Measurements from ENCODE around the gene SOS1.

The SOS1 gene

DNA sequence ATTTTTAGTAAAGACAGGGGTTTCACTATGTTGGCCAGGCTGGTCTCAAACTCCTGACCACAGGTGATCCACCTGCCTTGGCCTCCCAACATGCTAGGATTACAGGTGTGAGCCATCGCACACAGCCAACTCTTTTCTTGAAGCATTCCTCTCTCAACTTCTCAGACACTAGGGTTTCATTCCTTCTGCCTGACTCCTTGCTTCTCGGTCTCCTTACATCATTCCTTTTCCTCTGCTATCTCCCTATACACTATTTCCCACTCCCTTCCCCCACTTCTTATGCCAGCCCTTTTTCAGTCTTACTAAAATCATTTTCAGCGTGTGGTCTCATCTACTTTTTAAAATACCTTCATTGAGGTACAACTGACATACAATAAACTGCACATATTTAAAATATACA, 6.1 kb downstream of the SOS1 start:
- Histone ChIP-seq H3K27ac (ENCODE audit: low read depth, low read length) (no peak overlapping the region), H3F3A (ENCODE audit: control insufficient read depth, insufficient read depth) (peaks cover 9% of the 10 kb centered on the region), H3K9me2 (replicated peaks; ENCODE audit: control insufficient read depth, low read length) (no peaks in the 10 kb centered on the region), H3K79me2 (ENCODE audit: control insufficient read depth, low read length) (peaks cover 99% of the 10 kb centered on the region), H3K4me2 (ENCODE audit: low read length) (no peak overlapping the region), H4K20me1 (ENCODE audit: control insufficient read depth, insufficient read depth, low read depth, low read length) (peaks cover 14% of the 10 kb centered on the region; the same call in 1 of the 2 replicates), H3K27me3 (ENCODE audit: control insufficient read depth, low read length) (no peaks in the 10 kb centered on the region), H3K9me3 (ENCODE audit: control insufficient read depth, insufficient read depth, low read length) (no peaks in the 10 kb centered on the region), H3K36me3 (ENCODE audit: control insufficient read depth, low read length) (peaks cover 59% of the 10 kb centered on the region), H3K4me3 (ENCODE audit: low read length) (no peak overlapping the region), H3K4me1 (ENCODE audit: control insufficient read depth, low read length) (peaks cover 63% of the 10 kb centered on the region)
- TF ChIP-seq EZH2phosphoT487 (IDR thresholded peaks at IDR 0.05; ENCODE audit: borderline replicate concordance, low read length) = no peak
- TF ChIP-seq, protein P1, sequence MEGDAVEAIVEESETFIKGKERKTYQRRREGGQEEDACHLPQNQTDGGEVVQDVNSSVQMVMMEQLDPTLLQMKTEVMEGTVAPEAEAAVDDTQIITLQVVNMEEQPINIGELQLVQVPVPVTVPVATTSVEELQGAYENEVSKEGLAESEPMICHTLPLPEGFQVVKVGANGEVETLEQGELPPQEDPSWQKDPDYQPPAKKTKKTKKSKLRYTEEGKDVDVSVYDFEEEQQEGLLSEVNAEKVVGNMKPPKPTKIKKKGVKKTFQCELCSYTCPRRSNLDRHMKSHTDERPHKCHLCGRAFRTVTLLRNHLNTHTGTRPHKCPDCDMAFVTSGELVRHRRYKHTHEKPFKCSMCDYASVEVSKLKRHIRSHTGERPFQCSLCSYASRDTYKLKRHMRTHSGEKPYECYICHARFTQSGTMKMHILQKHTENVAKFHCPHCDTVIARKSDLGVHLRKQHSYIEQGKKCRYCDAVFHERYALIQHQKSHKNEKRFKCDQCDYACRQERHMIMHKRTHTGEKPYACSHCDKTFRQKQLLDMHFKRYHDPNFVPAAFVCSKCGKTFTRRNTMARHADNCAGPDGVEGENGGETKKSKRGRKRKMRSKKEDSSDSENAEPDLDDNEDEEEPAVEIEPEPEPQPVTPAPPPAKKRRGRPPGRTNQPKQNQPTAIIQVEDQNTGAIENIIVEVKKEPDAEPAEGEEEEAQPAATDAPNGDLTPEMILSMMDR (IDR thresholded peaks at IDR 0.05; ENCODE audit: low read depth, low read length, poor library complexity, severe bottlenecking) = no peak

- Histone ChIP-seq H3K4me3 (ENCODE audit: low read length) (no peak overlapping the region), H4K20me1 (ENCODE audit: control insufficient read depth, insufficient read depth, low read depth, low read length) (peaks cover 8% of the 10 kb centered on the region), H3K9me3 (ENCODE audit: control insufficient read depth, insufficient read depth, low read length) (no peaks in the 10 kb centered on the region), H3K4me1 (ENCODE audit: control insufficient read depth, low read length) (peaks cover 55% of the 10 kb centered on the region), H3F3A (ENCODE audit: control insufficient read depth, insufficient read depth) (peaks cover 22% of the 10 kb centered on the region), H3K36me3 (ENCODE audit: control insufficient read depth, low read length) (peaks cover 22% of the 10 kb centered on the region), H3K27me3 (ENCODE audit: control insufficient read depth, low read length) (no peaks in the 10 kb centered on the region), H3K27ac (ENCODE audit: low read depth, low read length) (peak overlapping the region; percentile 10), H3K4me2 (ENCODE audit: low read length) (peak overlapping the region; percentile 56), H3K79me2 (ENCODE audit: control insufficient read depth, low read length) (peaks cover 98% of the 10 kb centered on the region), H3K9me2 (replicated peaks; ENCODE audit: control insufficient read depth, low read length) (no peaks in the 10 kb centered on the region)
- no peak for TF ChIP-seq EZH2phosphoT487 (IDR thresholded peaks at IDR 0.05; ENCODE audit: borderline replicate concordance, low read length)
- TF ChIP-seq, protein P1 (IDR thresholded peaks at IDR 0.05; ENCODE audit: low read depth, low read length, poor library complexity, severe bottlenecking) = no peak
These were observed 11.3 kb downstream of the SOS1 start for GRCh38 chr2:39109537-39109936.

- Histone ChIP-seq H3K36me3 (ENCODE audit: control insufficient read depth, low read length) (peaks cover 25% of the 10 kb centered on the region), H3K9me2 (replicated peaks; ENCODE audit: control insufficient read depth, low read length) (no peaks in the 10 kb centered on the region), H3K4me1 (ENCODE audit: control insufficient read depth, low read length) (peaks cover 53% of the 10 kb centered on the region), H3F3A (ENCODE audit: control insufficient read depth, insufficient read depth) (peaks cover 22% of the 10 kb centered on the region), H3K27ac (ENCODE audit: low read depth, low read length) (no peak overlapping the region), H3K79me2 (ENCODE audit: control insufficient read depth, low read length) (peaks cover 98% of the 10 kb centered on the region), H3K27me3 (ENCODE audit: control insufficient read depth, low read length) (no peaks in the 10 kb centered on the region), H3K9me3 (ENCODE audit: control insufficient read depth, insufficient read depth, low read length) (no peaks in the 10 kb centered on the region), H3K4me2 (ENCODE audit: low read length) (0 out of 2 replicates have a peak overlapping the region, but pooled peaks have one; percentile 11), H3K4me3 (ENCODE audit: low read length) (no peak overlapping the region), H4K20me1 (ENCODE audit: control insufficient read depth, insufficient read depth, low read depth, low read length) (peaks cover 8% of the 10 kb centered on the region)
- TF ChIP-seq EZH2phosphoT487 (IDR thresholded peaks at IDR 0.05; ENCODE audit: borderline replicate concordance, low read length) = no peak
- TF ChIP-seq, protein P1 (IDR thresholded peaks at IDR 0.05; ENCODE audit: low read depth, low read length, poor library complexity, severe bottlenecking) = no peak
These were observed 12.5 kb downstream of the SOS1 start for GRCh38 chr2:39108377-39108776.
